Effector memory CD8-positive, alpha-beta T cell (primary cell): ENCODE results near the gene CDK5R2.

Experiments
- ATAC-seq: fragments of 150-1000 bp; cut with Tn5 transposase; replicated peaks from 2 replicates; pipeline ENCODE4 v1.10.0; 2021; ENCODE audit warnings: mild to moderate bottlenecking, moderate library complexity
- DNase-seq, 3 experiments: peaks; one replicate each; pipeline ENCODE4 v3.0.0; 2021
- H3K27ac Mint-ChIP-seq, 2 donors: one replicate each; pipeline ENCODE4 v1.8.0; 2022; ENCODE audit warnings: mild to moderate bottlenecking in 2 of 2, mixed read lengths in 2 of 2, moderate library complexity in 2 of 2
- H3K27me3 Mint-ChIP-seq, 2 donors: one replicate each; pipeline ENCODE4 v1.8.0; 2022; ENCODE audit warnings: mixed read lengths in 2 of 2
- H3K36me3 Mint-ChIP-seq: one replicate; pipeline ENCODE4 v1.8.0; 2022; ENCODE audit warnings: mild to moderate bottlenecking, moderate library complexity, mixed read lengths; ENCODE audit not compliant: insufficient read depth
- H3K4me1 Mint-ChIP-seq, 2 donors: one replicate each; pipeline ENCODE4 v1.8.0; 2022; ENCODE audit warnings: low read depth in 2 of 2, mixed read lengths in 2 of 2
- H3K4me3 Mint-ChIP-seq, 2 donors: one replicate each; pipeline ENCODE4 v1.8.0; 2022; ENCODE audit warnings: mild to moderate bottlenecking in 2 of 2, mixed read lengths in 2 of 2, moderate library complexity in 2 of 2
- H3K9me3 Mint-ChIP-seq, 2 donors: one replicate each; pipeline ENCODE4 v1.8.0; 2022; ENCODE audit warnings: mixed read lengths in 2 of 2

CDK5R2 gene

GRCh38 chr2:219010873-219011272, 51.4 kb downstream of the CDK5R2 start:
- DNase-seq = no peak
- ATAC-seq = no peak
- no peak overlapping the region for H3K4me3 Mint-ChIP-seq
- H3K36me3 Mint-ChIP-seq = no peaks in the 10 kb centered on the region
- no peaks in the 10 kb centered on the region for H3K4me1 Mint-ChIP-seq
- H3K27me3 Mint-ChIP-seq = peaks cover 32 to 81% of the 10 kb centered on the region in 2 donors
- no peaks in the 10 kb centered on the region for H3K9me3 Mint-ChIP-seq
- H3K27ac Mint-ChIP-seq = no peak overlapping the region
